ENCODE measurements around the gene RD3L. TPM values are rescaled to one million over a fixed set of nuclear protein-coding genes. Genes with fewer than 3 reads are reported as not detected.

The RD3L gene
- total RNA-seq, 2 experiments from 2014 or later = not detected

- Mint-ChIP-seq H3K27me3 (no peaks in the 10 kb centered on the region), H3K36me3 (ENCODE audit: low read depth) (no peaks in the 10 kb centered on the region), H3K27ac (no peak overlapping the region), H3K4me1 (ENCODE audit: low read depth) (no peaks in the 10 kb centered on the region), H3K9me3 (no peaks in the 10 kb centered on the region), H3K4me3 (no peak overlapping the region)
- no peak for TF ChIP-seq CTCF (IDR thresholded peaks at IDR 0.05)
- CTCF ChIA-PET = interaction anchor here (1.4 to 2.6 kb wide), 2 partner anchors 9 to 84 kb away, joined by 3 to 8 read pairs; no protein-coding TSS in a partner anchor
- ATAC-seq = no peak
- no peak for DNase-seq
- POLR2A ChIA-PET = no interaction called here
- intact Hi-C loops (cut with micrococcal nuclease) = no loop called here
Measured at GRCh38 chr14:103891667-103892215, 50.6 kb downstream of the RD3L start.

- intact Hi-C loops (cut with micrococcal nuclease) = no loop called here
- Mint-ChIP-seq H3K9me3 (no peaks in the 10 kb centered on the region), H3K36me3 (ENCODE audit: low read depth) (no peaks in the 10 kb centered on the region), H3K27me3 (no peaks in the 10 kb centered on the region), H3K4me1 (ENCODE audit: low read depth) (no peaks in the 10 kb centered on the region), H3K4me3 (no peak overlapping the region), H3K27ac (no peak overlapping the region)
- no peak for TF ChIP-seq CTCF (IDR thresholded peaks at IDR 0.05)
- DNase-seq (no peak), ATAC-seq (no peak)
- ChIA-PET CTCF (interaction anchor here (1.4 to 2.6 kb wide), 2 partner anchors 10 to 83 kb away, joined by 3 to 8 read pairs; no protein-coding TSS in a partner anchor), POLR2A (no interaction called here)
Measured at GRCh38 chr14:103890821-103891666, 51.3 kb downstream of the RD3L start.

Other genes with a start within 250 kb of the RD3L start
- 10 to 100 TPM; 47.3 to 55.2 TPM for gene XRCC3, start 227.1 kb downstream of the RD3L start, total RNA-seq
- gene ZFYVE21, start 226.7 kb downstream of the RD3L start, total RNA-seq = 10 to 100 TPM; 10.4 to 11.6 TPM
- 10 to 100 TPM; 11.9 to 14.5 TPM for gene PPP1R13B, start 95.0 kb downstream of the RD3L start, total RNA-seq
- 1 to 10 TPM; 1.2 to 1.6 TPM for gene TDRD9, start 14.1 kb downstream of the RD3L start, total RNA-seq
- gene ASPG, start 143.2 kb upstream of the RD3L start, total RNA-seq = not detected
- gene KIF26A, start 196.1 kb upstream of the RD3L start, total RNA-seq = under 1 TPM; 0.59 to 0.65 TPM